RKO (cell line): ENCODE results near the gene MYOT.
"Not testable (repeated sequence)": the region's sequence is repeated elsewhere in the genome, so short reads cannot be mapped to it uniquely, and the experiment has no call there.

ENCODE experiments used
- DNase-seq: peaks from one replicate; pipeline ENCODE4 v3.0.0-alpha.2; 2016; ENCODE audit warnings: low spot score

The MYOT gene, protein sequence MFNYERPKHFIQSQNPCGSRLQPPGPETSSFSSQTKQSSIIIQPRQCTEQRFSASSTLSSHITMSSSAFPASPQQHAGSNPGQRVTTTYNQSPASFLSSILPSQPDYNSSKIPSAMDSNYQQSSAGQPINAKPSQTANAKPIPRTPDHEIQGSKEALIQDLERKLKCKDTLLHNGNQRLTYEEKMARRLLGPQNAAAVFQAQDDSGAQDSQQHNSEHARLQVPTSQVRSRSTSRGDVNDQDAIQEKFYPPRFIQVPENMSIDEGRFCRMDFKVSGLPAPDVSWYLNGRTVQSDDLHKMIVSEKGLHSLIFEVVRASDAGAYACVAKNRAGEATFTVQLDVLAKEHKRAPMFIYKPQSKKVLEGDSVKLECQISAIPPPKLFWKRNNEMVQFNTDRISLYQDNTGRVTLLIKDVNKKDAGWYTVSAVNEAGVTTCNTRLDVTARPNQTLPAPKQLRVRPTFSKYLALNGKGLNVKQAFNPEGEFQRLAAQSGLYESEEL

DNA sequence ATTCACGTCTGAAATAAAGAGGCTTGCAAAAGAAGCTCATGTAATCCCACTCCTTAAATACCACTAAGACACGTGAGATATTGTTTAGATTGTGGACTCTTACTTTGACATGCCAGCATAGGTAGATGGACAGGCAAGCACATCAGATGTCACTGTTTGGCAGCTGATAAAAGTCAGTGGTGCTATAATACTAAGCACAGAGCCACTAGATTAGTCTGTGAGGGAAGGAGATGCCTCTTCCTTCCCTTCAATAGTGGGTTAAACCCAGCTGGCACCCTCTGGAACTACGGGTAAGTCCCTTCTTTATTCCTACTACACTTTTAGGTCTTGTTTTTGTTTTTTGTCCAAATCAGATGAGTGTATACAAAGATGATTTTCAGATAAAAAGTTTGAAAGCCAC is at the start of gene MYOT:
Gene MYOT, plus strand, starts transcription at position 197 of the 400 bp plus-strand sequence. CDS start 2,792 bp downstream, outside the sequence.
- no peak for DNase-seq

DNA sequence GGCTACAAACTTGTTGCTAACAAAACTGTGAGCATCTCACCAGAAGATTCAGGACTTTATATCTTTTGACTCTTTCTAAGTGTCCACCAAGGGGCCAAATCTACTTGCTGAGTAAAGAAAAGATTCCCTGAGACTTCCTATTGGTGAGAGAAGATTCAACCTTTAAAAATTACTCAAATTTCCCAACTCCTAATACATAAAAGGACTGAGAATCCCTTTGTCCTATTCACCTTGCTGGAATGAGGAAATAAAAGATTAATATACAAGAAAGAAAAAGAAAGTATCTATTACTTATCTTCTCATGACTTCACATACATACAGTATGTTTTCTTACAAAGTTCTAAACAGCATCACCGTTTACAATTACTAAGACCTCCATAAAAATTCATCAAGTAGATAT is 47.9 kb upstream of the MYOT start:
- no peak for DNase-seq

DNA sequence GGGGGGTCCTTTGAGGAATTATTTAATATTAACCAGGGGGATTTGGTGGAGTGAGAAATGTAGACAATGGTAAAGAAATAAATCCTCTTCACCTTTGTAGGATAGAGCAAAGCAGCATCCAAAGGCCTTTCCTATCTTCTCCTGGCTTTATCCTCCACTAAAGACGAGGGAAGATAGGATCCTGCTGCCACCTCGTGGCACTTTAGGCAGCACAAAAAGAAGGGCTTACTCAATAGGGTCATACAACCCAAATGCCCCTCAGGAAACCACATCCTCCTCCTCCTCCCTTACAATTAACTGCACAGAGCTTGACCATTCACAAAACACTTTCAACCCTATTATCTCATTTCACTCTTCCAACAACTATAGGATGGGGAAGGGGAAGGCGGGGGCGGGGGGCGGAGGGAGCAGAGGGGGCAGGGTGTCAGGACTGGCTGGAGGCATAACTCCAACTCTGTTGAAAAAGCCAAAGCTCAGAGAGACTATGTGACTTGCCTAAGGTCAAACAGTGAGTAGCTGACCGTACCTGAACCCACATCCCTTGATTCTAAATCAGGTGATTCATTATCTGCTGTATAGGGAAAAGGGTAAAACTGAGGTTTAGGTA is 45.4 kb upstream of the MYOT start:
- peak; percentile 57 for DNase-seq

DNA sequence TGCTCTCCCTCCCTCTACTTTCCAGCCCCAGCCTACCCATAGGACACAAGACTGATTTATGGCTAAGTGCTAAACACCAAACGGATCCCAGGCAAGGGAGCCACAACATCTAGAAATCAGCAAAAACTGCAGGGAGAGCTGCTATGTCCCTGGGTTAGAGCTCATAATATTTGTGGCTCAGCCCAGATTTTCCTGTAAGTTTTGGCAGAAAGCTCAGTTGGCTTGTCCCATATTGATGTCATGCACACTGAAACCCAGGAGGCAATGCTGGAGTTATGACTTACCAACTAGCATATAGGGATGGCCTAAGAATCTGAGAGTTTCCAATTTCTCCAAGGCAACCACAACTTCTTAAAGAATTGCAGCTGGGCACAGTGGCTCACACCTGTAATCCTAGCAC is 44.7 kb upstream of the MYOT start:
- DNase-seq: no peak

DNA sequence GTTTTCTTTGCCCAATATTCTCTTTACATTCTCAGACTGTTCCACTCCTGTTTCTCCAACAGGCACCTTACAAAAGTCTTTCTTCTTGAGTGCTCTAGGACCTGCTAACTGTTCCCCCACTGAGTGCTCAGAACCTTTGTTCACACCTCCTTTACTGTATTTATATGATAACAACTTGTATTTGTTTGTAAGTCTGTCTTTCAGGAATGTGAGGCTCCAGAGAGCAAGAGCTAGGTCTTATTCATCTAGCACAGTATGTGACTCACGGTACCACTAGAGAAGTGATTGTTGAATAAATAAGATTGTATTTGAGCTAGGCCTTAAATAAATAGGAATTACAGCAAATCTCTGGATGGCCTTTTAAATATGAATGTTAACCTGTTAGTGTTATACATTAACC is 42.5 kb upstream of the MYOT start:
- DNase-seq: no peak

DNA sequence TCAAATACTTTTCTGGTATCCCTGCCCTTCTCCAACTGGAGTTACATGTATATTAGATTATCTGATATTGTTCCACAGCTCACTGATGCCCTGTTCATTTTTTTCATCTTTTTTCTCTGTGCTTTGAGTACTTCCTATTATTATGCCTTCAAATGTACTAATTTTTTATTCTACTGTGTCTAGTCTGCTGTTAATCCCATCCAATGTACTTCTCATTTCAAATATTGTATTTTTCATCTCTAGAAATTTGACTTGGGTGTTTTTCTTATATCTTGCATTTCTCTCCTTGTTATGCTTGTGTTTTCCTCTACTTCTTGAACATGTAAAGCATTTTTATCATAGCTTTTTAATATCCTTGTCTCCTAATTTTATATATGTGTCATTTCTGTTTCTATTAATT is 41.6 kb upstream of the MYOT start:
- no peak for DNase-seq

DNA sequence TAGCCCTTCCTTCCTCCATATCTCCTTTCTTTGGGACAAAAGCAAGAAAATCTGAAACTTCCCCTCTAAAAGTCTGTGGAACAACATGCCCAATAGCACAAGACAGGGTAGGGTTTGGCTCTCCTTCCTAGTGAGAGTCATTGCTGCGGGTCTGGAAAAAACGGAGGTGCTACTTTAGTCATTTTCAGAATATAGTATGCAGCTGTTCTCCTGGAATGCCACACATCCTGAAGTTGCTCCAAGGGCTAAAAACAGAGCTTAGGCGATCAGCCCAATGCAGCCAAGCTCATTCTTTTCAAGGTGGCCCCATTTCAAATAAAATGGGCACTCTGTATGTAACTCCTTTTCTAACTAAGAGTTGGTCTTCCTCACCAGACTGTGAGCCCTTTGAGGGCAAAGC is 39.5 kb upstream of the MYOT start:
- no peak for DNase-seq

DNA sequence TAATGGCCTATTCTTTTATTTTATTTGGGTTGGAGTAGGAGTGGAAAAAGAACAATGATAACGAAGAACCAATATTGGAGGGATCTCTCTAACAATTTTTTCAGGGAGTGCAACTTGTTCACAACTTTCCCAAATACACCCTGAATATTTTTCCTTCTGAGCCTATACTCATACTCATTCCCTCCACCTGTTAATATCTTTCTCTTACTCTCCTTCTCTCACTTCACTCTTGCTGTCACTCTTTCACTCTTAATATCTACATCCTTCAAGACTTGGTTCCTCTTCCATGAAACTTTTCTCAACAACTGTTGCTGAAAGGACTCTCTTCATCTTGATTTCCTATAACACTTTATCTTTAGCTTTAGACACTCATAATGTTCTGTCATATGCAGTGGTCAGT is 39.0 kb upstream of the MYOT start:
- no peak for DNase-seq

DNA sequence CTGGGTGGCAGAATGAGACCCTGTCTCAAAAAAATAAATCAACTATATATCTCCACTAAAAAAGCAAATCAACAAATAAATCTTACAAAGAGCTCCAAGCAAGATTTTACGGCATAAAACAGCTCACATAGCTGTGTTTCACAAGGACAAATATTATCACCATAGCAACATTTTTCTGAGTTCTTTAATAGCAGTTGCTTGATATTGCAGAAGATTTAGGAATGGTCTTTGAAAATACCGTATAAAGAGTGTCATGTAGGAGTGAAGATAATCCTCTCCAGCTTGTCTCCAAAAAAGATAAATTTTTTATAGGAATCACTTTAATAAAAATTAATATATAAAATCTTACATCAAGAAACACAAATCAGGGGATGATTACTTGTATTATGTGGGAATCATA is 36.6 kb upstream of the MYOT start:
- no peak for DNase-seq

DNA sequence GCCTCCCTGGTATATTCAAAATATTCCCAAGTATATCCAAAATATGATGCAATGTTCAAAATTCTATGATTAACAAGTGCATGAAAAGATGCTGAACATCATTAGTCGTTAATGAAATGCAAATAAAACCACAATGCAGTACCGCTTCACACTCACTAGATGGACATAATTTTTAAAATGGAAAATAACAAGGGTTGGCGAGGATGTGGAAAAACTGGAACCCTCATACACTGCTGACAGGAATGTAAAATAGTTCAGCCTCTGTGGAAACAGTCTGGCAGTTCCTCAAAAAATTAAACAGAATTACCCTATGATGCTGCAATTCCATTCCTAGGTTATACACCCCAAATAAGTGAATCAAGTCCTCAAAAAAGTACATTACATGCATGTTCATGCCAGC is 36.1 kb upstream of the MYOT start:
- no peak for DNase-seq

DNA sequence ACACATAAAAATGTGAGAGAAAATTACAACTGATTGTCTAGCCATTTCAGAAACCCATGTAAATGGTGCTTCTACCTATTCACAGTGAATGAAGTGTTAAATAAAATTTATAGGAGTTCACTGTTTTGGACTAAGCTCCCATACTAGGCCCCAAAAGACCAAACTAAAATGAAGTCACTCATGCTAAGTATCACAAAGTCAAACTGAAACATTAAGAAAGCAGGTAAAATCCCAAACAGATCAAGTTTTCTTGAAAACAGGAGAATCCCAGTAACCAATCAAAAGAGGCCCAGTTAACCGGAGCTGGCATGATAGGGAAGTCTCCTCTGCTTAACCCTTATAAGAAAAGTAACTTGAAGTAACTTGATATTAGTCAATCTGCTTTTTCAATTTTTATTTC is 35.2 kb upstream of the MYOT start:
- DNase-seq: no peak

DNA sequence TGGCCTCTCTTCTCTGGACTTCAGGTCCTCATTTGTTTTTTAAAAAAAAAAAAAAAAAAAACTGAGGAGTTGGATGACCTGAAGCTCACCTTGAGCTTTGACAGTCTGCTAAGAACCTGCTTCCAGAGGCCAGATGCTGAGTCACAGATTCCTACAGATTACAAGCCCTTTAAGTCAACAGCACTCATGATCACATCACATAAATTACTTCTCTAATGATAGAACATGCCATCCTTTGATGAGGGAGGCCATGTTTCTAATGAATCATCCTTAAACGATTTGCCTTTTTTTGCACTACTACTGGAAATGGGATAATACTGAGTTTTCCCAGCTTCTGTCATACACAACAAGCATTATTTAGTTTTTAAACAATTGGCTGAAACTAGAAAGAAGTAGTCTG is 34.2 kb upstream of the MYOT start:
- DNase-seq: peak; percentile 75

DNA sequence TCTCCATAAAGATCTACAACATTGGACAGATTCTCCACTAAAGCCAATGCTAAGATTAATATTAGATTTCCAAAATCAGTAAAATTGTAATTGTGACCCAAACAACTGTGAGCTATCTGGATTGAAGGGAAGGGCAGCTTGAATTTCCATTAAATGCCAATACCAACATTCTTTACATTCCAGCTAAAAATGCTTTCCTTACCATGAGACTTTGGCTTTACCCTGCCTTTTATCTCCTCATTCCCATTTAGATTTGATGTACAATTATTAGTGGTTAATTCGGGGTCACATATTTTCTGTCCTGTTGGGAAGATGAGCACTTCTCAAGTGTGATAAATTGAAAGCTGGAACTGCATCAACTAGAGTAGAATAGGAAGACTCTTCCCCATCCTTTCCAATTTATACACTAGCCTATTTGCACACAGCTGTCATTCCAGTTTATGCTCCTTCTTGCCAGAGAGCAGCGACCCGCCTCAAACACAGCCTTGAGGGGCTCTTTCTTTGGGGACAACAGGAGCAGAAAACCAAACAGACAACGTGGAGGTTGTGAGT is 33.1 kb upstream of the MYOT start:
- DNase-seq: no peak

DNA sequence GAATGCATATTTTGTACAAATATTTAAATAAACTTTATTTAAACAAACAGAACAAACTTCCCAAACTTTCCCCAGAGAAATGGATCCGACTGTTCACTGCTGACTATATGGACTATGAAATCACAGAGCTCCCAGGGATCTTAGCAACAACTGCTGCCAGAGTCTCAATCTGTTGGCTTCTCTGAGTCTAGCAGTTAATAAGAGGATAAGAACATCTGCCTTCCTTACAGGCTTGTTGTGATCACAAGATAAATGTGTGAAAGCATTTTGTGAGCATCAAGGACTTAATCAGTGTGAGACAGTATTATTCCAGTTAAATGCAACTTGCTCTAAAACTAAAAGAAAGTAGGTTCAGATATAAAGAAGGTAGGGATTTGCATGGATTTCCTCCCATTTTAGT is 31.4 kb upstream of the MYOT start:
- no peak for DNase-seq

DNA sequence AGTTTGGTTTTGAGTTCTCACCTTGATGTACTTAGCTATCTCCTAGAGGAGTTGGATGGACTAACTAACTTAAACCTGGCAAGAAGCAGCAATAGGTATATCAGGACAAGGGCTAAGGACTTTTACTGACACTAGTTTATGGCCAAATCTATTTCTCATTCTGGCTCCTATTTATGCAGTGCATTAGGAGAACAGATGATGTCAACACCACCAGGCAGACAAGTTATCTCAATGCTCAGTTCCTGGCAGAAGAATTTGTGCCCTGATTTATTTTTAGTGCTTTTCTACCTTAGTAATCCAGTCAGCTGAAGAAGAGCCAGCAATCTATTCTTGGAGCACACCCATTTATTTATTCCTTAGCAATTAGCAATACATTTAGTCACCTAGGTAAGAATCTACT is 30.7 kb upstream of the MYOT start:
- DNase-seq: no peak

DNA sequence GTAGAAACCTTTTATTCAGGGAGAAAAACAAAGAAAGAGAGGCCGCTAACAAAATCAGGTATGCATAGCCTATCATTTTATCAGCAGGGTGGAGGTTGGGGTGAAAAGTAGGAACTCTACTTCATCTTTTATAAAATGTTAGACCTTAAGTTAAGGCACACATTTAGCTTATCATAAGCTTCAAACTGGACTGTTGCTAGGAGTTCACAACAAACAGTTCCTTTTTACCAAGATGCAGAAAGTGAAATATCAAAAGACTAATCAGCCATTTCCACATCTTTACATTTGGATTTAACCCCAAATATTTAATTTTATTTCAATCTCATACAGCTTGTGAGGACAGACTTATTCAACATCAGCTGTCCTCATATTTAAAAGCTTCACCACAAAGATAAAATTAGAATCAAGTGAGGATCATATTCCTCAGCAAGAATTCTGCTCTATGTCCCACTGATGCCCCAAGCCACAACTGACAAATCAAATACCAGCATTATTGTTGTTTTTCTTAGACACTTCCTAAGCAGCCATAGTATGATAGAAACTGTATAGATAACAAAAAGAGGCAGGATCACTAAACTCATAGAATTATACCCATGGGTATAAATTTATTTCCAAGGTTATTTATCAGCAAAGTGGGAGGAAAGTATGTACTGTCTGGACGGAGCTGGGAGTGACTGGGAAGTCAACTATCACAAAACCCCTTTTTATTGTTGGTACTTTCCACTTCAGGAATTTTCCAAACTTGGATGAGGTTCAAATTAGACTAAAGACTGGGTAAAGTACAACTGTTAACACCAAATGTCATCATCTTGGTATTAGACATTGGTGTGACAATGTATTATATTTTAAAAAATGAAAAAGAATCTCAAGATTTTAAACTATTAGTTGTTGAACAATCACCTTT is 29.9 kb upstream of the MYOT start:
- DNase-seq: no peak

DNA sequence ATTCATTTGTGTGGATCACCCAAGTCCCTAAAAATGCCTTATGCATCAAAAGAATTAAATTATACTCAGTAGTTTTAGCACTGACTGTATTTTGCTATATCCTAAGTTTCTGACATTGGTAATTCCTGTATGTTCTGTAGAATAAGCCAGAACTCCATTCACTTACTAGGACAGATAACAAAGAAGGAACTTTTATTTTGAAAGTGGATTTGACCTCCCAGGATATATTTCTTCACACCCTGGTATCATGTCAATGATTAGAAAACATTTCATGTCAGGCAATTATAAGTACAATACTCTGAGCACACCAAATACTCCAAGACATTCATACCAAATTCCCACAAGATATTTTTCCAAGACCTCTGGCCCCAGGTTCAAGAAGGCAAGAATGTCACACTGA is 28.7 kb upstream of the MYOT start:
- no peak for DNase-seq

DNA sequence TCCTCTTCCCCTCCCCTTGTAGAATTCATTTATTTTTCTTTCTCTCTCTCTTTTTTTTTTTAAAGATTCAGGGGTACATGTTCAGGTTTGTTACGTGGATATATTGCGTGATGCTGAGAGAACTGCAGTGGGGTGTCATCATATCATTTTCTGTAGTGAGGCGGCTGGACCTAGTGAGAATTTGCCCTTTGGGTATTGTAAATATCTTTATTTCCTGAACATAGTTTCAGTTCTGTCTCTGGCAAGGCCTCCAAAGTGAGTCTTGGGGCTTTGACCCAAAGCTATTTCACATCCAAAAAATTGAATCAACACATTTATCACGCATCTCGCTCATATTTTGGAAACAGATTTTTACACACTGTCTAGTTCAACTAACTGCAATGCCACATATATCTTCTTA is 25.4 kb upstream of the MYOT start:
- DNase-seq: no peak

DNA sequence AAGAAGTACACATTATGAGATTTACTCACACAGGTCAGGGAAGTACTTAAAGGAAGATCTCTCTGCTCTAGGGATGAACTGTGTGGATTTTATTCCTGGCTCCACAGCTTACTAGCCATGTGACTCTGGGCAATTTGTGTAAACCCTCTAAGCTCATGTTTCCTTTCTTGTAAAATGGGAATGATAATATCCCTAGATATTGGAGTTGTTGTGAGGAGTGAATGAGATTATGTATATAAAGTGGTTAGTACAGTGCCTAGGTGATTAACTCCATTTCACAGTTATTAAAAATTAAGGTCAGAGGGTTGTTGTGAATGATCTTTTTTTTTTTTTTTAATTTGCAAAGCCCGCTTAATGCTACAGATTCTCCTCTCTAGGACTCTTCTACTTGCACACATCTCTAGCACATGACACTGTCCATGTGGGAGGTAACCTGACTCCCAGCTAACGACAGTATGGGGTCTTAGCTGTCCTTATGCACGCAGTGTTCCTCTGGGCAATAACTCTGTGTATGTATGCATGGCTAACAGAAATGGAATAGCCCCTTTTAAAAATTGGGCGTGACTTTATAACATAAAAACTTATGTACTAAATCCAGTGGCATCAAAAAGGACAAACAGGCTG is 23.9 kb upstream of the MYOT start:
- no peak for DNase-seq

DNA sequence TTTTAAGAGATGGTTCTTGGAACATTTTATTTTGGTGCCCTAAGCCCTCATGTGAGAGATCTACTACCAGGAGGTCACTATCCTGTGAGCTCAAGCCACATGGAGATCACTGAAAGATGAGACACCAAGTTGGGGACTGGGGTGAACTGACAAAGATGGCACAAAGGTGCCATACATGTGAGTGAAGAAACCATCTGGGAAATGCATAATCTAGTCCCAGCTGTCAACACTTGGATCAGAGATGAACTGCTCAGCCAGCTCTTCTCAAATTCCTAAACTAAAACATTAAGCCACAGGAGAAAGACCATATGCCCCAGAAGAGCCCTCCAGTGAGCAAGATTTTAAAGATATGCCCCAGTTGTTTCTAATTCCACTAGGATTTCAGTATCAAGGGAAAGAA is 22.2 kb upstream of the MYOT start:
- no peak for DNase-seq

DNA sequence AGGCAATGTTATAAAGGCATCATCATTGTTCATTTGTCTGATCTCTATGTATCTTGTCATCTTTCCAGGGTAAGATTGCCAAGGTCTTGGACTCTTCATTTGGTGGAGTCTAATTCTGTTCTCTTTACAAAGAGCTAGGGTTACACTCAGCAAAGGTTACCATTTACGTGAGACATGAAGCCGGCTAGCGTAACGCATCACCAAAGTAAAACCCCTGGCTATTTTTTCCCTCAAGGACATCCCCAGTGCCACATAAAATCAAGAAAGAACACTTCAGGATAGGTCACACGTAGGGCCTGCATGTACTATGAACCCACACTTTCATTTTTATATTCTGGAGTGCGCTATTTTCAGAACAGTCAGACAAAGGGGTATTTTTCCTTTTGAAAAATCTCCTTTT is 20.0 kb upstream of the MYOT start:
- DNase-seq: no peak

DNA sequence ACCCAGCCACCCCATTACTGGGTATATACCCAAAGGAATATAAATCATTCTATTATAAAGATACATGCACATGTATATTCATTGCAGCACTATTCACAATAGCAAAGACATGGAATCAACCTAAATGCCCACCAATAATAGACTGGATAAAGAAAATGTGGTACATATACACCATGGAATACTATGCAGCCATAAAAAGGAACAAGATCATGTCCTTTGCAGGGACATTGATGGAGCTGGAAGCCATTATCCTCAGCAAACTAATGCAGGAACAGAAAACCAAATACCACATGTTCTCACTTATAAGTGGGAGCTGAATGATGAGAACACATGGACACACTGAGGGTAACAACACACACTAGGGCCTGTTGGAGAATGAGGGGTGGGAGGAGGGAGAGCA is 14.5 kb upstream of the MYOT start:
- DNase-seq: not testable (repeated sequence)
